HUDEP-2 (cell line): Measurements from ENCODE around the gene TMEM269.

ENCODE experiments used
- DNase-seq, 76 experiments: peaks; one replicate each; lab custom pipeline; 2025; ENCODE audit not compliant: unreplicated experiment in 76 of 76; lab: John Stamatoyannopoulos, UW

Gene TMEM269

GRCh38 chr1:42817976-42818375 lies 33.2 kb downstream of the TMEM269 start:
- no peak for DNase-seq

GRCh38 chr1:42820813-42821212 lies 36.0 kb downstream of the TMEM269 start:
- no peak for DNase-seq

- DNase-seq: no peak
Observed at GRCh38 chr1:42821690-42822089, 36.9 kb downstream of the TMEM269 start.

GRCh38 chr1:42822800-42823392 lies 38.1 kb downstream of the TMEM269 start:
- peak in 11 of 76 experiments; percentile 8 to 53 (median 18) for DNase-seq

GRCh38 chr1:42824481-42825035 lies 39.8 kb downstream of the TMEM269 start:
- DNase-seq: peak in 31 of 76 experiments; percentile 12 to 64 (median 44)

GRCh38 chr1:42825036-42825851 lies 40.5 kb downstream of the TMEM269 start:
- DNase-seq: peak in 75 of 76 experiments; percentile 24 to 98 (median 76)

GRCh38 chr1:42830631-42831030 lies 45.8 kb downstream of the TMEM269 start:
- no peak for DNase-seq

- no peak for DNase-seq
Observed at GRCh38 chr1:42831273-42831672, 46.5 kb downstream of the TMEM269 start.

- no peak for DNase-seq
Observed at GRCh38 chr1:42832641-42833240, 48.0 kb downstream of the TMEM269 start.

GRCh38 chr1:42833981-42834380 lies 49.2 kb downstream of the TMEM269 start:
- DNase-seq: no peak

GRCh38 chr1:42834803-42835202 lies 50.0 kb downstream of the TMEM269 start:
- no peak for DNase-seq

- no peak for DNase-seq
Observed at GRCh38 chr1:42835422-42835821, 50.6 kb downstream of the TMEM269 start.

- DNase-seq: no peak
Observed at GRCh38 chr1:42837709-42838108, 52.9 kb downstream of the TMEM269 start.

- DNase-seq: no peak
Observed at GRCh38 chr1:42838482-42839190, 53.8 kb downstream of the TMEM269 start.

- no peak for DNase-seq
Observed at GRCh38 chr1:42841010-42841409, 56.2 kb downstream of the TMEM269 start.

- no peak for DNase-seq
Observed at GRCh38 chr1:42841440-42842147, 56.8 kb downstream of the TMEM269 start.

- DNase-seq: peak in 17 of 76 experiments; percentile 4 to 29 (median 21)
Observed at GRCh38 chr1:42844592-42845140, 59.9 kb downstream of the TMEM269 start.

GRCh38 chr1:42845193-42845592 lies 60.4 kb downstream of the TMEM269 start:
- DNase-seq: peak in 1 of 76 experiments; percentile 27

- DNase-seq: no peak
Observed at GRCh38 chr1:42845866-42846256, 61.1 kb downstream of the TMEM269 start.
